ENCODE results near the gene ZFP14. TPM values are rescaled to one million over a fixed set of nuclear protein-coding genes. Genes with fewer than 3 reads are reported as not detected.

ZFP14 gene
- total and polyA plus RNA-seq, 9 donors: 3.1 to 10.5 (median 6.7) TPM

DNA sequence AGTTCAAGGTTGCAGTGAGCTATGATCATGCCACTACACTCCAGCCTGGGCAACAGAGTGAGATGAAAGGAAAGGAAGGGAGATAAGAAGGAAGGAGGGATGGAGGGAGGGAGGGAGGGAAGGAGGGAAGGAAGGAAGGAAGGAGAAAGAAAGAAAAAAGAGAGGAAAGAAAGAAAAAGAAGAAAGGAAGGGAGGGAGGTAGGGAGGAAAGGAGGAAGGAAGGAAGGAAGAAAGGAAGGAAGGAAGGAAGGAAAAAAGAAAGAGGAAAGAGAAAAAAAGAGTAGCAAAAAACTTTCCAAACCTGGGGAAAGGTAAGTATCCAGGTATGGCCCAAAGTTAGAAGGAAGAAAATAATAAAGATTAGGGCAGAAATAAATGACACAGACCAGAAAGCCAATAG, 7.1 kb downstream of the ZFP14 start:
- no peak for DNase-seq
- no peaks in the 10 kb centered on the region for H3K36me3 ChIP-seq

DNA sequence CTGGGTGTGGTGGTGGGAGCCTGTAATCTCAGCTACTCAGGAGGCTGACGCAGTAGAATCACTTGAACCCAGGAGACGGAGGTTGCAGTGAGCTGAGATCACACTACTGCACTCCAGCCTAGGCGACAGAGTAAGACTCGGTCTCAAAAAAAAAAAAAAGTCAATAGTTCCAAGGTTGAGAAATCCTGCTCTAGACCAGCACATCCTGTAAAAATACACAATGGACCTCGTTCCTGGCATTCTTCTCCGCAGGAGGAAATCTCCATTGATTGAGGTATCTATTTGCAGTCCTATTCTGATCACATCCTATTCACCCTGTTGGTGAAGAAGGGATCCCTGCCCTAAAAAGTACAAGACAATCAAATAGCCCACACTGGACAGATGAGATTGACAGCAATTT, 15.2 kb downstream of the ZFP14 start:
- Histone ChIP-seq H3K27ac (no peak overlapping the region), H3K27me3 (no peaks in the 10 kb centered on the region), H3K9me3 (no peaks in the 10 kb centered on the region), H3K36me3 (no peaks in the 10 kb centered on the region), H3K4me3 (no peak overlapping the region), H3K4me1 (ENCODE audit: insufficient read depth) (no peaks in the 10 kb centered on the region)
- TF ChIP-seq EP300 (IDR thresholded peaks at IDR 0.05) (no peak), POLR2A (IDR thresholded peaks at IDR 0.05) (no peak)
- TF ChIP-seq, protein P1, sequence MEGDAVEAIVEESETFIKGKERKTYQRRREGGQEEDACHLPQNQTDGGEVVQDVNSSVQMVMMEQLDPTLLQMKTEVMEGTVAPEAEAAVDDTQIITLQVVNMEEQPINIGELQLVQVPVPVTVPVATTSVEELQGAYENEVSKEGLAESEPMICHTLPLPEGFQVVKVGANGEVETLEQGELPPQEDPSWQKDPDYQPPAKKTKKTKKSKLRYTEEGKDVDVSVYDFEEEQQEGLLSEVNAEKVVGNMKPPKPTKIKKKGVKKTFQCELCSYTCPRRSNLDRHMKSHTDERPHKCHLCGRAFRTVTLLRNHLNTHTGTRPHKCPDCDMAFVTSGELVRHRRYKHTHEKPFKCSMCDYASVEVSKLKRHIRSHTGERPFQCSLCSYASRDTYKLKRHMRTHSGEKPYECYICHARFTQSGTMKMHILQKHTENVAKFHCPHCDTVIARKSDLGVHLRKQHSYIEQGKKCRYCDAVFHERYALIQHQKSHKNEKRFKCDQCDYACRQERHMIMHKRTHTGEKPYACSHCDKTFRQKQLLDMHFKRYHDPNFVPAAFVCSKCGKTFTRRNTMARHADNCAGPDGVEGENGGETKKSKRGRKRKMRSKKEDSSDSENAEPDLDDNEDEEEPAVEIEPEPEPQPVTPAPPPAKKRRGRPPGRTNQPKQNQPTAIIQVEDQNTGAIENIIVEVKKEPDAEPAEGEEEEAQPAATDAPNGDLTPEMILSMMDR (IDR thresholded peaks at IDR 0.05): no peak
- no peak for DNase-seq
- 92 to 96% (median 92%) methylated on average over 6 of the region's 6 CpGs for WGBS, 3 donors
- intact Hi-C loops (cut with DNase I): no loop called here

More for the DNA sequence above, 7.1 kb downstream of the ZFP14 start:
- intact Hi-C loops (cut with DNase I): no loop called here
- TF ChIP-seq EP300 (IDR thresholded peaks at IDR 0.05): no peak
- no peak for TF ChIP-seq POLR2A (IDR thresholded peaks at IDR 0.05)
- TF ChIP-seq, protein P1 (IDR thresholded peaks at IDR 0.05): no peak
- no peaks in the 10 kb centered on the region for H3K9me3 ChIP-seq
- no peak overlapping the region for H3K27ac ChIP-seq
- no peak overlapping the region for H3K4me3 ChIP-seq
- H3K4me1 ChIP-seq (ENCODE audit: insufficient read depth): no peaks in the 10 kb centered on the region
- no peaks in the 10 kb centered on the region for H3K27me3 ChIP-seq

DNA sequence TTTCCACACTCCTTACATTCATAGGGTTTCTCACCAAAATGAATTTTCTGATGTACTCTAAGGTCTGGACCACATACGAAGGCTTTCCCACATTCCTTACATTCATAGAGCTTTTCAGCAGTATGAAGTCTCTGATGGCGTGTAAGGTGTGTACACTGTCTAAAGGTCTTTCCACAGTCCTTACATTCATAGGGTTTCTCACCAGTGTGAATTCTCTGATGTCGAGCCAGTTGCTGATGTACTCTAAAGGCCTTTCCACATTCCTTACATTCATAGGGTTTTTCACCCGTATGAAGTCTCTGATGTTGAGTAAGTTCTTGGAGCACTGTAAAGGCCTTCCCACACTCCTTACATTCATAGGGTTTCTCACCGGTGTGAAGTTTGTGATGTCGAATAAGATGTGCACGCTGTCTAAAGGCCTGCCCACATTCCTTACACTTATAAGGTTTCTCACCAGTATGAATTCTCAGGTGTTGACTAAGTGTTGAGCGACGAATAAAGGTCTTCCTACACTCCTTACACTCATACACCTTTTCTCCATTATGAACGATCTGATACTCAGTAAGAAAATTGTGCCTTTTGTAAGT, 38.1 kb downstream of the ZFP14 start:
- no peak overlapping the region for H3K27ac ChIP-seq
- 97 to 98% (median 98%) methylated on average over 10 of the region's 10 CpGs for WGBS, 3 donors
- TF ChIP-seq, protein P1 (IDR thresholded peaks at IDR 0.05): no peak
- no peak for TF ChIP-seq EP300 (IDR thresholded peaks at IDR 0.05)
- TF ChIP-seq POLR2A (IDR thresholded peaks at IDR 0.05): no peak
- intact Hi-C loops (cut with DNase I): no loop called here
- H3K9me3 ChIP-seq: peaks cover 0 to 14% of the 10 kb centered on the region in 2 donors
- no peaks in the 10 kb centered on the region for H3K4me1 ChIP-seq (ENCODE audit: insufficient read depth)
- DNase-seq: no peak
- no peaks in the 10 kb centered on the region for H3K27me3 ChIP-seq
- H3K36me3 ChIP-seq: no peaks in the 10 kb centered on the region
- H3K4me3 ChIP-seq: no peak overlapping the region

DNA sequence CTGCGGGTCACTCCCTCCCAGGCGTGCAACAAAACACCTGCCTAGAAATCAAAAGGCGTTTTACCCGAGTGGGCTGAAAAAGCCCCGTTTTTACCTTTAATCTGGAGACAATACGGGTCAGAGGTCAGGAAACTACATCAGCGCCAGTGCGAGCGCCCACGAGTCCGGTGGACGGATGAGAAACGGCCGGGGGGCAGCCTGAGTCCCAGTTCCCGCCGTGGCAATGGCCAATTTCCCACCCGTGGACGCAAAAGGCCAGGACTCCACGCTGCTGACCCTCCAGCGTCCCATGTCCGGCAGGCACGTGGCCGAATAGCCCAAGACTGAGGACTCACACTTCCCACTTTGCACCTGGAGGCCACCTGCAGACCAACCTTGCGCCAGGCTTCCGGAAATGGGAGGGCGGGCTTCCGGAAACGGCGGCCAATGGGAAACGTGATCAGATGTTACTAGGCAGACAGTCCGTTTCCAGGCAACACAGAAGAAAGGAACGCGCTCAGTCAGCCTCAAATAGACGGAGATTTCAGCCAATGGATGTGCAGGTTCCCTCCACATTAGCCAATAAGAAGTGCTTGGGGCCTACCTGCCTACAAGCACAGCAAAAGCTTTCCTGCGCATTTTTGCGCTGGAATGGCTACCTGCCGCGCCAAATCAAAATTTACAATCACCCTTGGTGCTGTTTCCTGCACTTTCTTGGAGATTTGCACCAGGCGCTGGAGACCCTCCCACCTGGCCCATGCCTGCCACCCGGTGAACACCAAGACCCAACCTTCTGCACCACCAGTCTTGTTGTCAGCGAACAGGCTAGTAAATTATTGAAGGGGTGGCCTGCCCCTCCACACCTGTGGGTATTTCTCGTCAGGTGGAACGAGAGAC, 47.4 kb downstream of the ZFP14 start:
- no peaks in the 10 kb centered on the region for H3K9me3 ChIP-seq
- peaks cover 3% of the 10 kb centered on the region for H3K4me1 ChIP-seq (ENCODE audit: insufficient read depth)
- H3K27me3 ChIP-seq: no peaks in the 10 kb centered on the region
- TF ChIP-seq, protein P1 (IDR thresholded peaks at IDR 0.05): peak in 1 of 3 donors; percentile 15
- TF ChIP-seq POLR2A (IDR thresholded peaks at IDR 0.05): peak; percentile 11
- no peak for TF ChIP-seq EP300 (IDR thresholded peaks at IDR 0.05)
- no peak overlapping the region for H3K27ac ChIP-seq
- intact Hi-C loops (cut with DNase I): no loop called here
- H3K4me3 ChIP-seq: peak overlapping the region; percentile 64
- no peaks in the 10 kb centered on the region for H3K36me3 ChIP-seq
- WGBS, 3 donors: 0 to 1% (median 1%) methylated on average over 34 to 43 of the region's 43 CpGs
- DNase-seq: peak; percentile 82 to 89 (median 88)
